ENCODE data around the gene FGFR4.

FGFR4 gene

GRCh38 chr5:177105691-177106476 lies 19.2 kb downstream of the FGFR4 start:
- H3K4me2 ChIP-seq (ENCODE audit: low read length) = no peak overlapping the region
- TF ChIP-seq EZH2phosphoT487 (IDR thresholded peaks at IDR 0.05; ENCODE audit: low read depth) (no peak), CTCF (IDR thresholded peaks at IDR 0.05; ENCODE audit: low read depth, low read length) (no peak)
- H3K4me1 ChIP-seq (ENCODE audit: low read length) = no peaks in the 10 kb centered on the region

GRCh38 chr5:177107159-177107558 lies 20.4 kb downstream of the FGFR4 start:
- no peak overlapping the region for H2AFZ ChIP-seq (ENCODE audit: low read depth, low read length)
- no peaks in the 10 kb centered on the region for H3K9me3 ChIP-seq (ENCODE audit: insufficient read depth, low read length)
- H3K79me2 ChIP-seq (ENCODE audit: low read length) = no peaks in the 10 kb centered on the region
- H3K9ac ChIP-seq (ENCODE audit: low read length) = no peak overlapping the region
- H3K27ac ChIP-seq (ENCODE audit: low read length) = no peak overlapping the region
- no peak overlapping the region for H3K4me3 ChIP-seq (ENCODE audit: low read length)
- H3K27me3 ChIP-seq (ENCODE audit: low read depth, low read length) = no peaks in the 10 kb centered on the region; the same call in 1 of the 2 replicates
- TF ChIP-seq CTCF (IDR thresholded peaks at IDR 0.05; ENCODE audit: low read depth, low read length) = no peak
- TF ChIP-seq EZH2phosphoT487 (IDR thresholded peaks at IDR 0.05; ENCODE audit: low read depth) = no peak
- 0 out of 2 replicates have a peak, but pooled peaks cover 4% of the 10 kb centered on the region for H3K4me1 ChIP-seq (ENCODE audit: low read length)
- no peak overlapping the region for H3K4me2 ChIP-seq (ENCODE audit: low read length)
- no peaks in the 10 kb centered on the region for H3K36me3 ChIP-seq (replicated peaks; ENCODE audit: low read depth, low read length)
- H4K20me1 ChIP-seq (ENCODE audit: insufficient read depth, low read length) = no peaks in the 10 kb centered on the region

More at GRCh38 chr5:177105691-177106476, 19.2 kb downstream of the FGFR4 start:
- H3K36me3 ChIP-seq (replicated peaks; ENCODE audit: low read depth, low read length) = no peaks in the 10 kb centered on the region
- no peak overlapping the region for H3K9ac ChIP-seq (ENCODE audit: low read length)
- no peaks in the 10 kb centered on the region; the same call in 1 of the 2 replicates for H3K27me3 ChIP-seq (ENCODE audit: low read depth, low read length)
- H4K20me1 ChIP-seq (ENCODE audit: insufficient read depth, low read length) = no peaks in the 10 kb centered on the region
- no peak overlapping the region for H2AFZ ChIP-seq (ENCODE audit: low read depth, low read length)
- no peaks in the 10 kb centered on the region for H3K9me3 ChIP-seq (ENCODE audit: insufficient read depth, low read length)
- no peak overlapping the region for H3K27ac ChIP-seq (ENCODE audit: low read length)
- no peak overlapping the region for H3K4me3 ChIP-seq (ENCODE audit: low read length)
- H3K79me2 ChIP-seq (ENCODE audit: low read length) = no peaks in the 10 kb centered on the region

DNA sequence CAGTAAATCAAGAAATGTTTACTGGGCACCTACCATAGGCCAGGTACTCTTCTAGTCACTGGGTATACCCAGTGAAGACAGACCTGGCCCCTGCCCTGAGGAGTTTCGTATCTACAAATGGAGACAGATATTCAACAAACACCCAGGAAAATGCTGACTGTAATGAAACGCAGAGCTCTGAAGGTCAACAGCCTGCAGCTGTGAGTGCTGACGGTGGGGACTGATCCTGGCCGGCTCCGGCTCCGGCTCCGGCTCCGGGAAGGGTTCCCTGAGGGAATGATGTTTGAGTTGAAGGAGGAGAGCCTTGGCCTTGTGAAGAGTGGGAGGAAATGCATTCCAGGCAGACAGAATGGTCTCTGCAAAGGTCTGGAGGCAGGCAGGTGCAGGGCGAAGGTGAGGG lies 23.1 kb downstream of the FGFR4 start:
- H3K27ac ChIP-seq (ENCODE audit: low read length) = no peak overlapping the region
- H3K4me2 ChIP-seq (ENCODE audit: low read length) = no peak overlapping the region
- H3K4me3 ChIP-seq (ENCODE audit: low read length) = no peak overlapping the region

More for the DNA sequence above, 23.1 kb downstream of the FGFR4 start:
- no peak overlapping the region for H3K9ac ChIP-seq (ENCODE audit: low read length)
- H3K9me3 ChIP-seq (ENCODE audit: insufficient read depth, low read length) = no peaks in the 10 kb centered on the region
- TF ChIP-seq EZH2phosphoT487 (IDR thresholded peaks at IDR 0.05; ENCODE audit: low read depth) (no peak), CTCF (IDR thresholded peaks at IDR 0.05; ENCODE audit: low read depth, low read length) (no peak)
- H3K27me3 ChIP-seq (ENCODE audit: low read depth, low read length) = no peaks in the 10 kb centered on the region
- no peaks in the 10 kb centered on the region for H4K20me1 ChIP-seq (ENCODE audit: insufficient read depth, low read length)
- H3K79me2 ChIP-seq (ENCODE audit: low read length) = no peaks in the 10 kb centered on the region
- 0 out of 2 replicates have a peak, but pooled peaks cover 4% of the 10 kb centered on the region for H3K4me1 ChIP-seq (ENCODE audit: low read length)
- H2AFZ ChIP-seq (ENCODE audit: low read depth, low read length) = no peak overlapping the region
- H3K36me3 ChIP-seq (replicated peaks; ENCODE audit: low read depth, low read length) = no peaks in the 10 kb centered on the region
